ENCODE data around the gene ECHDC3. TPM values are rescaled to one million over a fixed set of nuclear protein-coding genes. Genes with fewer than 3 reads are reported as not detected.

Gene ECHDC3
- total and polyA plus RNA-seq, 2 of the 13 experiments (the other 11 are each of a cell fraction or from before 2014, with no cell fraction given), result not detected

DNA sequence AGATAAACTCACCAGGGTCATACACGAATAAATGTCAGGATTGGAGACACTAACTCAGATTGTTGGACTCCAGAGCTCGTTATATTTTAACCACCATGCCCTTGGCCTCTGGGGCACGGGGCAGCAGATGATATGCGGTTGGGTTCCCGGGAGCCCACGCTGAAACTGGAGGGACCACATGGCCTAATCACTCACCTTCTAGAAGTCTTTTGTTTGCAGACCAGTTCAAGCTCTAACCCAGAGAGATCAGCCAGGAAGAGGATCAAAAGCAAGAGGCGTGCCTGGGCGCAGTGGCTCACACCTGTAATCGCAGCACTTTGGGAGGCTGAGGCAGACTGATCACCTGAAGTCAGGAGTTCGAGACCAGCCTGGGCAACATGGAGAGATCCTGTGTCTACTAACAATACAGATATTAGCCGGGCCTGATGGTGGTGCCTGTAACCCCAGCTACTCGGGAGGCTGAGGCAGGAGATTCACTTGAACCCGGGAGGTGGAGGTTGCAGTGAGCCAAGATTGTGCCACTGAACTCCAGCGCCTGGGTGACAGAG lies 42.6 kb upstream of the ECHDC3 start (continued):
- TF ChIP-seq TOE1 (CRISPR knock-in tag; IDR thresholded peaks at IDR 0.05) (no peak), MED13 (CRISPR knock-in tag; IDR thresholded peaks at IDR 0.05) (peak; percentile 81), MAFK (conservative IDR thresholded peaks at IDR 0.05 in 1 of 2, IDR thresholded peaks at IDR 0.05 in 1 of 2; ENCODE audit: low read length in 2 of 2) (no peak), ZKSCAN5 (CRISPR knock-in tag; IDR thresholded peaks at IDR 0.05) (peak; percentile 15; the same call in 1 of the 2 replicates), IRX3 (CRISPR knock-in tag; IDR thresholded peaks at IDR 0.05; ENCODE audit: borderline replicate concordance, low read depth) (peak; percentile 66; the same call in 1 of the 2 replicates), JDP2 (CRISPR knock-in tag; IDR thresholded peaks at IDR 0.05; ENCODE audit: borderline replicate concordance) (no peak), RCOR2 (CRISPR knock-in tag; IDR thresholded peaks at IDR 0.05) (peak; percentile 98), SKI (IDR thresholded peaks at IDR 0.05; ENCODE audit: partially characterized antibody) (peak; percentile 91), ZNF558 (CRISPR knock-in tag; IDR thresholded peaks at IDR 0.05; ENCODE audit: borderline replicate concordance) (no peak), EP300 (IDR thresholded peaks at IDR 0.05; ENCODE audit: low read depth in 2 of 2, low read length in 2 of 2) (peak in 1 of 2 experiments; percentile 94; a peak in 2 of 4 replicates), EP300 (CRISPR knock-in tag; IDR thresholded peaks at IDR 0.05; ENCODE audit: borderline replicate concordance) (peak; percentile 80; the same call in 1 of the 2 replicates), ZNF317 (CRISPR knock-in tag; IDR thresholded peaks at IDR 0.05) (peak; percentile 54; the same call in 1 of the 2 replicates), EEA1 (CRISPR knock-in tag; IDR thresholded peaks at IDR 0.05; ENCODE audit: borderline replicate concordance) (no peak), ISL2 (CRISPR knock-in tag; IDR thresholded peaks at IDR 0.05) (peak; percentile 94), MYC (CRISPR knock-in tag; IDR thresholded peaks at IDR 0.05; ENCODE audit: borderline replicate concordance) (peak; percentile 96), HIVEP1 (CRISPR knock-in tag; IDR thresholded peaks at IDR 0.05) (peak; percentile 43; the same call in 1 of the 2 replicates), KLF12 (CRISPR knock-in tag; IDR thresholded peaks at IDR 0.05; ENCODE audit: borderline replicate concordance) (0 out of 2 replicates have a peak, but pooled peaks have one; percentile 34), RAD21 (CRISPR knock-in tag; IDR thresholded peaks at IDR 0.05) (peak; percentile 34; the same call in 1 of the 2 replicates)
- TF ChIP-seq, protein P1, sequence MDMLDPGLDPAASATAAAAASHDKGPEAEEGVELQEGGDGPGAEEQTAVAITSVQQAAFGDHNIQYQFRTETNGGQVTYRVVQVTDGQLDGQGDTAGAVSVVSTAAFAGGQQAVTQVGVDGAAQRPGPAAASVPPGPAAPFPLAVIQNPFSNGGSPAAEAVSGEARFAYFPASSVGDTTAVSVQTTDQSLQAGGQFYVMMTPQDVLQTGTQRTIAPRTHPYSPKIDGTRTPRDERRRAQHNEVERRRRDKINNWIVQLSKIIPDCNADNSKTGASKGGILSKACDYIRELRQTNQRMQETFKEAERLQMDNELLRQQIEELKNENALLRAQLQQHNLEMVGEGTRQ (IDR thresholded peaks at IDR 0.05; ENCODE audit: low read depth, low read length), result no peak
- TF ChIP-seq, protein P1 (CRISPR knock-in tag; IDR thresholded peaks at IDR 0.05; ENCODE audit: borderline replicate concordance), result peak; percentile 69
- TF ChIP-seq, protein P2, sequence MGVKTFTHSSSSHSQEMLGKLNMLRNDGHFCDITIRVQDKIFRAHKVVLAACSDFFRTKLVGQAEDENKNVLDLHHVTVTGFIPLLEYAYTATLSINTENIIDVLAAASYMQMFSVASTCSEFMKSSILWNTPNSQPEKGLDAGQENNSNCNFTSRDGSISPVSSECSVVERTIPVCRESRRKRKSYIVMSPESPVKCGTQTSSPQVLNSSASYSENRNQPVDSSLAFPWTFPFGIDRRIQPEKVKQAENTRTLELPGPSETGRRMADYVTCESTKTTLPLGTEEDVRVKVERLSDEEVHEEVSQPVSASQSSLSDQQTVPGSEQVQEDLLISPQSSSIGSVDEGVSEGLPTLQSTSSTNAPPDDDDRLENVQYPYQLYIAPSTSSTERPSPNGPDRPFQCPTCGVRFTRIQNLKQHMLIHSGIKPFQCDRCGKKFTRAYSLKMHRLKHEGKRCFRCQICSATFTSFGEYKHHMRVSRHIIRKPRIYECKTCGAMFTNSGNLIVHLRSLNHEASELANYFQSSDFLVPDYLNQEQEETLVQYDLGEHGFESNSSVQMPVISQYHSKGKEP (CRISPR knock-in tag; IDR thresholded peaks at IDR 0.05), result no peak
- TF ChIP-seq, protein P3, sequence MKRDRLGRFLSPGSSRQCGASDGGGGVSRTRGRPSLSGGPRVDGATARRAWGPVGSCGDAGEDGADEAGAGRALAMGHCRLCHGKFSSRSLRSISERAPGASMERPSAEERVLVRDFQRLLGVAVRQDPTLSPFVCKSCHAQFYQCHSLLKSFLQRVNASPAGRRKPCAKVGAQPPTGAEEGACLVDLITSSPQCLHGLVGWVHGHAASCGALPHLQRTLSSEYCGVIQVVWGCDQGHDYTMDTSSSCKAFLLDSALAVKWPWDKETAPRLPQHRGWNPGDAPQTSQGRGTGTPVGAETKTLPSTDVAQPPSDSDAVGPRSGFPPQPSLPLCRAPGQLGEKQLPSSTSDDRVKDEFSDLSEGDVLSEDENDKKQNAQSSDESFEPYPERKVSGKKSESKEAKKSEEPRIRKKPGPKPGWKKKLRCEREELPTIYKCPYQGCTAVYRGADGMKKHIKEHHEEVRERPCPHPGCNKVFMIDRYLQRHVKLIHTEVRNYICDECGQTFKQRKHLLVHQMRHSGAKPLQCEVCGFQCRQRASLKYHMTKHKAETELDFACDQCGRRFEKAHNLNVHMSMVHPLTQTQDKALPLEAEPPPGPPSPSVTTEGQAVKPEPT (CRISPR knock-in tag; IDR thresholded peaks at IDR 0.05; ENCODE audit: low read depth), result peak; percentile 73; the same call in 1 of the 2 replicates
- TF ChIP-seq, protein P4, sequence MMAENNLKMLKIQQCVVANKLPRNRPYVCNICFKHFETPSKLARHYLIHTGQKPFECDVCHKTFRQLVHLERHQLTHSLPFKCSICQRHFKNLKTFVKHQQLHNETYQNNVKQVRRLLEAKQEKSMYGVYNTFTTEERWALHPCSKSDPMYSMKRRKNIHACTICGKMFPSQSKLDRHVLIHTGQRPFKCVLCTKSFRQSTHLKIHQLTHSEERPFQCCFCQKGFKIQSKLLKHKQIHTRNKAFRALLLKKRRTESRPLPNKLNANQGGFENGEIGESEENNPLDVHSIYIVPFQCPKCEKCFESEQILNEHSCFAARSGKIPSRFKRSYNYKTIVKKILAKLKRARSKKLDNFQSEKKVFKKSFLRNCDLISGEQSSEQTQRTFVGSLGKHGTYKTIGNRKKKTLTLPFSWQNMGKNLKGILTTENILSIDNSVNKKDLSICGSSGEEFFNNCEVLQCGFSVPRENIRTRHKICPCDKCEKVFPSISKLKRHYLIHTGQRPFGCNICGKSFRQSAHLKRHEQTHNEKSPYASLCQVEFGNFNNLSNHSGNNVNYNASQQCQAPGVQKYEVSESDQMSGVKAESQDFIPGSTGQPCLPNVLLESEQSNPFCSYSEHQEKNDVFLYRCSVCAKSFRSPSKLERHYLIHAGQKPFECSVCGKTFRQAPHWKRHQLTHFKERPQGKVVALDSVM (CRISPR knock-in tag; IDR thresholded peaks at IDR 0.05), result peak; percentile 68

All from HepG2 (cell line).